ENCODE measurements around the gene MIPOL1. TPM values are rescaled to one million over a fixed set of nuclear protein-coding genes. Genes with fewer than 3 reads are reported as not detected.
A peak's percentile ranks its signal among the peaks of the same experiment; 100 is the strongest.

MIPOL1 gene
- total and polyA plus RNA-seq, 2 of the 13 experiments (the other 11 are each of a cell fraction or from before 2014, with no cell fraction given): 8.6 to 34.2 TPM

DNA sequence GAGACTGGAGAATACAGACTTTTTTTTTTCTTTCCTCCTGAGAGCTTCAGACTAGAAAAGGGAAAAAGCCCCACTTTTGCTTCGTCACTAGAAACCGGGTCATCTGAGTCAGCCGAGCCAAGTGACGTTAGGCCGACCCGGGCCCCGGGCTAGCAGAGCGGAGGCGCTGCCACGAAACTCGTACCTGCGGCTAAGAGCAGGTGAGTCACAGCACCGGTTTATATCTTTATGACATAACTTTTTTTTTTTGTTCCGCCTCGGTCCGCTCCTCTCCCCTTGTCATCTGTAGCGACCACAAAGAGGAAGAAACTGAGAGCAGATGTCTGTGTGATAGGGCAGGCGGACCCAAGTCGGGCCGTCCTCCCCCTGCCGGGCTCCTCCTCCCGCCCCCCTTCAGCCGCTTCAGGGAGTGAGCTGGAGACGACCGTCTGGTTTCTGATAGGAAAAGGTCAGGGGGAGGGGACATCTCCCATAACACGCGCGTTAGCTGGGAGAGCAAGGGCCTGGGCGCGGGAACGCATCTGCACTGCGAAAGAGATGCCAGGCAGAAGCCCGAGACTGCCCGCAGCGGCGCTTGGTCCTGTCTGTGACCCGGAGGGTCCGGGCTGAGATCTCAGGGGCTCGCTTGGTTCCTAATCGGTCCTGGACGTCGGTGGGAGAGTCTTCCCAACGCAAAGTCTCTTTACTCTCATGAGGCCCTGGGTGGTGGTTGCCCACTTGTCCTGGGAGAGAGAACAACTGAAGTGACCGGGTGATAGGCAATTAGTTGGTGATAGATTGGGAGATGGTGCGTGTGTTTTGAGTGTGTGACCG is 398.3 kb downstream of the MIPOL1 start (continued):
- TF ChIP-seq MBNL3 (CRISPR knock-in tag; conservative IDR thresholded peaks at IDR 0.05) (no peak), ATAD3A (CRISPR knock-in tag; IDR thresholded peaks at IDR 0.05) (no peak), TAF1 (CRISPR knock-in tag; IDR thresholded peaks at IDR 0.05) (peak; percentile 80), REL (CRISPR knock-in tag; conservative IDR thresholded peaks at IDR 0.05) (no peak), ZNF367 (CRISPR knock-in tag; IDR thresholded peaks at IDR 0.05; ENCODE audit: borderline replicate concordance) (peak; percentile 94; the same call in 1 of the 2 replicates), RBAK (CRISPR knock-in tag; IDR thresholded peaks at IDR 0.05) (no peak; the same call in none of the 2 replicates), ZHX1 (CRISPR knock-in tag; IDR thresholded peaks at IDR 0.05; ENCODE audit: low read depth) (no peak; the same call in 1 of the 2 replicates), SIN3B (IDR thresholded peaks at IDR 0.05; ENCODE audit: low read length) (no peak), POLR2A (IDR thresholded peaks at IDR 0.05; ENCODE audit: insufficient read depth in 1 of 2, low read depth in 2 of 2, low read length in 2 of 2) (peak in 1 of 2 experiments; percentile 68; a peak in 2 of 4 replicates), ZNF282 (IDR thresholded peaks at IDR 0.05; ENCODE audit: partially characterized antibody) (no peak), SMARCE1 (IDR thresholded peaks at IDR 0.05; ENCODE audit: borderline replicate concordance) (no peak), HOXA9 (CRISPR knock-in tag; IDR thresholded peaks at IDR 0.05; ENCODE audit: borderline replicate concordance) (no peak), ZNF501 (CRISPR knock-in tag; IDR thresholded peaks at IDR 0.05) (peak; percentile 97), CBX1 (IDR thresholded peaks at IDR 0.05; ENCODE audit: low read depth) (peak; percentile 67), ZNF749 (CRISPR knock-in tag; IDR thresholded peaks at IDR 0.05; ENCODE audit: borderline replicate concordance) (peak; percentile 52; the same call in 1 of the 2 replicates), ARID4A (CRISPR knock-in tag; IDR thresholded peaks at IDR 0.05; ENCODE audit: borderline replicate concordance) (peak; percentile 89), KLF16 (CRISPR knock-in tag; IDR thresholded peaks at IDR 0.05) (peak in 1 of 2 experiments; percentile 88; a peak in 3 of 4 replicates), RBFOX2 (IDR thresholded peaks at IDR 0.05; ENCODE audit: low read depth, low read length) (peak; percentile 22; the same call in 1 of the 2 replicates), ZNF737 (CRISPR knock-in tag; IDR thresholded peaks at IDR 0.05; ENCODE audit: borderline replicate concordance) (peak; percentile 85; the same call in 1 of the 2 replicates), ZNF180 (CRISPR knock-in tag; IDR thresholded peaks at IDR 0.05; ENCODE audit: borderline replicate concordance, low read depth) (peak; percentile 94; the same call in 1 of the 2 replicates)
- TF ChIP-seq, protein P1, sequence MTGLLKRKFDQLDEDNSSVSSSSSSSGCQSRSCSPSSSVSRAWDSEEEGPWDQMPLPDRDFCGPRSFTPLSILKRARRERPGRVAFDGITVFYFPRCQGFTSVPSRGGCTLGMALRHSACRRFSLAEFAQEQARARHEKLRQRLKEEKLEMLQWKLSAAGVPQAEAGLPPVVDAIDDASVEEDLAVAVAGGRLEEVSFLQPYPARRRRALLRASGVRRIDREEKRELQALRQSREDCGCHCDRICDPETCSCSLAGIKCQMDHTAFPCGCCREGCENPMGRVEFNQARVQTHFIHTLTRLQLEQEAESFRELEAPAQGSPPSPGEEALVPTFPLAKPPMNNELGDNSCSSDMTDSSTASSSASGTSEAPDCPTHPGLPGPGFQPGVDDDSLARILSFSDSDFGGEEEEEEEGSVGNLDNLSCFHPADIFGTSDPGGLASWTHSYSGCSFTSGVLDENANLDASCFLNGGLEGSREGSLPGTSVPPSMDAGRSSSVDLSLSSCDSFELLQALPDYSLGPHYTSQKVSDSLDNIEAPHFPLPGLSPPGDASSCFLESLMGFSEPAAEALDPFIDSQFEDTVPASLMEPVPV (CRISPR knock-in tag; IDR thresholded peaks at IDR 0.05): peak; percentile 58
